OCI-LY3 (cell line): ENCODE results near the gene FOXP3.

Source experiments
- H2AFZ ChIP-seq: fragments of 200-600, 300-600 bp; shearing (Covaris generic); 2 replicates; pipeline ENCODE4 v1.6.0; 2014; ENCODE audit warnings: antibody characterized with exemption, low read depth, low read length
- H3K27ac ChIP-seq: fragments of 200-600, 300-600 bp; sonication (generic); 2 replicates; pipeline ENCODE4 v1.5.1; 2014; ENCODE audit warnings: mild to moderate bottlenecking, low read length, moderate library complexity, mixed read lengths
- H3K27me3 ChIP-seq: fragments of 200-600, 300-600 bp; sonication (generic); 2 replicates; pipeline ENCODE4 v1.6.1; 2014; ENCODE audit warnings: low read depth, low read length, mixed read lengths
- H3K36me3 ChIP-seq: fragments of 200-600, 300-600 bp; sonication (generic); replicated peaks from 2 replicates; pipeline ENCODE3; 2014; ENCODE audit warnings: low read depth, low read length, mixed read lengths
- H3K4me1 ChIP-seq: fragments of 300-600, 200-600 bp; sonication (generic); 2 replicates; pipeline ENCODE4 v1.6.1; 2014; ENCODE audit warnings: low read length, mixed read lengths
- H3K4me2 ChIP-seq: fragments of 200-600, 300-600 bp; sonication (generic); 2 replicates; pipeline ENCODE4 v1.6.1; 2014; ENCODE audit warnings: low read length, mixed read lengths
- H3K4me3 ChIP-seq: fragments of 300-600, 200-600 bp; sonication (generic); 2 replicates; pipeline ENCODE4 v1.5.1; 2014; ENCODE audit warnings: antibody characterized with exemption, mild to moderate bottlenecking, low read length, moderate library complexity
- H3K79me2 ChIP-seq: fragments of 300-600, 200-600 bp; shearing (Covaris generic); 2 replicates; pipeline ENCODE4 v1.6.1; 2014; ENCODE audit warnings: mild to moderate bottlenecking, low read length, mixed read lengths
- H3K9ac ChIP-seq: fragments of 300-600, 200-600 bp; shearing (Covaris generic); 2 replicates; pipeline ENCODE4 v1.6.0; 2014; ENCODE audit warnings: mild to moderate bottlenecking, low read length, moderate library complexity
- H3K9me3 ChIP-seq: fragments of 200-600, 300-600 bp; shearing (Covaris generic); 2 replicates; pipeline ENCODE4 v1.6.1; 2014; ENCODE audit warnings: low read length, mixed read lengths; ENCODE audit not compliant: insufficient read depth
- H4K20me1 ChIP-seq: fragments of 200-600, 300-600 bp; sonication (generic); 2 replicates; pipeline ENCODE4 v1.6.1; 2016; ENCODE audit warnings: low read length, mixed read lengths; ENCODE audit not compliant: insufficient read depth
- CTCF ChIP-seq: fragments of 200-600, 300-600 bp; sonication (generic); IDR thresholded peaks from 2 replicates; pipeline ENCODE4 v1.5.1; 2014; ENCODE audit warnings: antibody characterized with exemption, low read length, low read depth
- EZH2phosphoT487 ChIP-seq: fragments of 200-600 bp; shearing (Covaris generic); IDR thresholded peaks from 2 replicates; pipeline ENCODE4 v1.6.1; 2018; ENCODE audit warnings: antibody characterized with exemption, mixed run types, low read depth

The FOXP3 gene

GRCh38 chrX:49202022-49202421, 62.5 kb downstream of the FOXP3 start:
- no peak for TF ChIP-seq EZH2phosphoT487
- no peak for TF ChIP-seq CTCF
- no peak overlapping the region for H3K4me3 ChIP-seq
- H3K9ac ChIP-seq, result no peak overlapping the region
- peaks cover 15% of the 10 kb centered on the region for H3K4me1 ChIP-seq
- no peaks in the 10 kb centered on the region for H3K9me3 ChIP-seq
- no peak overlapping the region for H3K27ac ChIP-seq
- H2AFZ ChIP-seq, result no peak overlapping the region
- H3K36me3 ChIP-seq, result no peaks in the 10 kb centered on the region
- no peaks in the 10 kb centered on the region for H4K20me1 ChIP-seq
- H3K27me3 ChIP-seq, result no peaks in the 10 kb centered on the region
- H3K79me2 ChIP-seq, result no peaks in the 10 kb centered on the region
- H3K4me2 ChIP-seq, result no peak overlapping the region
